Endothelial cell (in vitro differentiated cells): Measurements from ENCODE around the gene KCNH8. TPM values are rescaled to one million over a fixed set of nuclear protein-coding genes. Genes with fewer than 3 reads are reported as not detected.

Experiments
- DNase-seq: peaks from one replicate; pipeline ENCODE4 v3.0.0; 2021; ENCODE audit warnings: low spot score
- H3K27ac Mint-ChIP-seq: one replicate; pipeline ENCODE4 v1.8.0; 2021; ENCODE audit warnings: mixed read lengths, inconsistent platforms; ENCODE audit not compliant: unreplicated experiment
- H3K27me3 Mint-ChIP-seq: one replicate; pipeline ENCODE4 v1.8.0; 2021; ENCODE audit warnings: mild to moderate bottlenecking, moderate library complexity, mixed read lengths, inconsistent platforms; ENCODE audit not compliant: unreplicated experiment
- H3K36me3 Mint-ChIP-seq: one replicate; pipeline ENCODE4 v1.8.0; 2021; ENCODE audit warnings: mild to moderate bottlenecking, low read depth, mixed read lengths, inconsistent platforms; ENCODE audit not compliant: unreplicated experiment
- H3K4me1 Mint-ChIP-seq: one replicate; pipeline ENCODE4 v1.8.0; 2021; ENCODE audit warnings: mild to moderate bottlenecking, mixed read lengths, inconsistent platforms; ENCODE audit not compliant: unreplicated experiment
- H3K4me3 Mint-ChIP-seq: one replicate; pipeline ENCODE4 v1.8.0; 2021; ENCODE audit warnings: mild to moderate bottlenecking, mixed read lengths, inconsistent platforms; ENCODE audit not compliant: unreplicated experiment
- H3K9me3 Mint-ChIP-seq: one replicate; pipeline ENCODE4 v1.8.0; 2021; ENCODE audit warnings: mixed read lengths, inconsistent platforms; ENCODE audit not compliant: unreplicated experiment
- total RNA-seq: library from RNA; stranded (reverse); fragmentation: NEBNext Ultra II Directional; extraction: Animal tissue kit (Norgen Biotek cat#: 25700); gene quantifications from one replicate; pipeline ENCODE4 v1.2.1, GENCODE V29; 2021; ENCODE audit not compliant: unreplicated experiment
- TF ChIP-seq, protein P1 (sequence below): fragments of 200-600 bp; sonication (generic); IDR thresholded peaks from one replicate; pipeline ENCODE4 v1.5.0; 2021; ENCODE audit warnings: antibody characterized with exemption; ENCODE audit not compliant: unreplicated experiment

KCNH8 gene
- total RNA-seq, 1 donor from 2014 or later = 1.3 TPM

DNA sequence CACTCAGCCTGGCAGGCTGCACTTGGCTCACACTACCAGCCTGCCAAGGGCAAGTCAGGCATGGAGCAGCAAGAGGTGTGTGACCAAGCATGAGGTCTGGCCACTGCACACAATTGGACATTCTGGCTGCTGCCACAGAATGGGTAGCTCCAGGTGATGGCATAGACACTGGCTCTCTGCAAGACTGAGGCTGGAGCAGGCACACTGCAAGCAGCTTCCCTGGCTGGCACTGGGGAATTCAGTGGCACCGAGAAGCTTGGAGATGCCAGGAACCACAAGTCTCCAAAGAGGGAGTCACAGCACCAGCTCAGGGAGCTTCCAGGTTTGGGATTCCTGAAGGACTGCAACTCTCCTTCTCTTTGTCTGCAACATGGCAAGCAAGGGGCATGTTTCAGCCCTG, 42.0 kb upstream of the KCNH8 start:
- Mint-ChIP-seq H3K4me1 (peaks cover 2% of the 10 kb centered on the region), H3K36me3 (peaks cover 7% of the 10 kb centered on the region), H3K9me3 (peaks cover 8% of the 10 kb centered on the region), H3K27ac (no peak overlapping the region), H3K4me3 (no peak overlapping the region), H3K27me3 (peaks cover 10% of the 10 kb centered on the region)
- DNase-seq = no peak
- TF ChIP-seq, protein P1, sequence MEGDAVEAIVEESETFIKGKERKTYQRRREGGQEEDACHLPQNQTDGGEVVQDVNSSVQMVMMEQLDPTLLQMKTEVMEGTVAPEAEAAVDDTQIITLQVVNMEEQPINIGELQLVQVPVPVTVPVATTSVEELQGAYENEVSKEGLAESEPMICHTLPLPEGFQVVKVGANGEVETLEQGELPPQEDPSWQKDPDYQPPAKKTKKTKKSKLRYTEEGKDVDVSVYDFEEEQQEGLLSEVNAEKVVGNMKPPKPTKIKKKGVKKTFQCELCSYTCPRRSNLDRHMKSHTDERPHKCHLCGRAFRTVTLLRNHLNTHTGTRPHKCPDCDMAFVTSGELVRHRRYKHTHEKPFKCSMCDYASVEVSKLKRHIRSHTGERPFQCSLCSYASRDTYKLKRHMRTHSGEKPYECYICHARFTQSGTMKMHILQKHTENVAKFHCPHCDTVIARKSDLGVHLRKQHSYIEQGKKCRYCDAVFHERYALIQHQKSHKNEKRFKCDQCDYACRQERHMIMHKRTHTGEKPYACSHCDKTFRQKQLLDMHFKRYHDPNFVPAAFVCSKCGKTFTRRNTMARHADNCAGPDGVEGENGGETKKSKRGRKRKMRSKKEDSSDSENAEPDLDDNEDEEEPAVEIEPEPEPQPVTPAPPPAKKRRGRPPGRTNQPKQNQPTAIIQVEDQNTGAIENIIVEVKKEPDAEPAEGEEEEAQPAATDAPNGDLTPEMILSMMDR = no peak

DNA sequence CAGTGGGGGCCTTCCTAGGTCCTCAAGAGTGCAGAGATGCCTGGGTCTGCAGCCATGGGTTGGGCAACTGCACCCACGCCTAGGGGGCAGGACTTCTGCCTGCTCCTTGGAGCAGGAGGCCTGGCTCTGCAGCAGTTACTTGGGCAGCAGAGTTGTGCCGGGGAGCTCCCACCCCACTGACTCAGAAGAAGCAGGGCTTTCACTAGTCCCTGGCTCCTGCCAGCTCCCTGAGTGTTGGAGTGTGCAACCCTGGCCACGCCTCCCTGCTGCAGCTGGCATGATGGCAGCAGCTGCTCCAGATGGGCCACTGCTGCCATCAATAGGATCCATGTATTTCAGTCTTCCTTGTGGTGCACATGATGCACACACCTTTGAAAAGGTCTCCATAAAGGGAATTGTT, 40.6 kb upstream of the KCNH8 start:
- TF ChIP-seq, protein P1 = no peak
- H3K9me3 Mint-ChIP-seq = peaks cover 8% of the 10 kb centered on the region
- no peak for DNase-seq
- H3K4me1 Mint-ChIP-seq = peaks cover 2% of the 10 kb centered on the region
- H3K36me3 Mint-ChIP-seq = peaks cover 7% of the 10 kb centered on the region
- H3K27ac Mint-ChIP-seq = no peak overlapping the region
- H3K27me3 Mint-ChIP-seq = peaks cover 10% of the 10 kb centered on the region
- H3K4me3 Mint-ChIP-seq = no peak overlapping the region

DNA sequence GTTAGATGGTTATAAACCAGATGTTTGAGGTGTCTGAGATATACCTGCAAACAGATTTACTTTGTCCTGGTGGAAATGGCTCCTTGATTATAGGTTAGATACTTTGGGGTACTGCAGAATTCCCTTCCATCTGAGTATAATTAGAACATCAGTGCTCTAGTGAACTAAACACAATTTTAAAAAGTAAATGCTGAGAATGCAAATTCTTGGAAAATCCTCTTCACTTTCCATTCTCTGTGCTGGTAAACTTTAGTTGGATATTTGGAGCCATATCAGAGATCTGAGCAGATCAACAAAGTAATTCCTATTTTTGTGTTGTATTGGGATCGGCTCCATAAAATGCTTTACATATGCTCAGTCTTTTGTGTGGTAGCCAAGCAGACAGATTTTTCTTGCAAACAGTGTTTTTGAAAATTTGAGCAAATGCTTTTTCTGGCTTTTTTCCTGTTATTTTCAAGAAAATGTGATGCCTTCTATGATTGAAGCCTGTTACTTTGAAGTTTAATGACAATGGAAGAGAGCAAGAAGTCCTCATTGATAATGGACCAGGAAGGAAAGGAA, 37.9 kb upstream of the KCNH8 start:
- H3K4me3 Mint-ChIP-seq = no peak overlapping the region
- peaks cover 7% of the 10 kb centered on the region for H3K27me3 Mint-ChIP-seq
- peaks cover 4% of the 10 kb centered on the region for H3K9me3 Mint-ChIP-seq
- no peak overlapping the region for H3K27ac Mint-ChIP-seq
- no peak for DNase-seq
- H3K4me1 Mint-ChIP-seq = no peaks in the 10 kb centered on the region
- TF ChIP-seq, protein P1 = no peak
- H3K36me3 Mint-ChIP-seq = peaks cover 4% of the 10 kb centered on the region

DNA sequence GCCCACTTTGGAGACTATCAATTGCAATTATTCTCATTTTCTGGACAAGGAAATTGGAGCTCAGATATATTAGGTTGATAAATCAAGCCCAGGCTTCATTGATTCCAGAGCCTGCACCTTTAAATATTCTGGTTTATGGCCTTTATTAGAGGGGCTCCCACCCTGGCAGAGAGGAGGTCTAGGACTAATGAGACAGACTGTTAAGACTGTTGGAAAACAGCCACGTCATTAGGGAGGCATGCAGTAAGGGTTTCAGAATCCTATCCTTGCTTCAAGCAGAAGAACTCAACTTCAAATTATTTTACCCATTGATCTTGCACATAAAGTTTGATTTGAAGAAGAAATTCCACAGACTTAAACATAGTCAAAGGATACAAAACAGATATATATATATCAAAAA, 33.8 kb upstream of the KCNH8 start:
- TF ChIP-seq, protein P1 = no peak
- H3K27me3 Mint-ChIP-seq = no peaks in the 10 kb centered on the region
- DNase-seq = no peak
- H3K4me3 Mint-ChIP-seq = no peak overlapping the region
- H3K9me3 Mint-ChIP-seq = no peaks in the 10 kb centered on the region
- H3K4me1 Mint-ChIP-seq = no peaks in the 10 kb centered on the region
- H3K36me3 Mint-ChIP-seq = no peaks in the 10 kb centered on the region
- no peak overlapping the region for H3K27ac Mint-ChIP-seq

DNA sequence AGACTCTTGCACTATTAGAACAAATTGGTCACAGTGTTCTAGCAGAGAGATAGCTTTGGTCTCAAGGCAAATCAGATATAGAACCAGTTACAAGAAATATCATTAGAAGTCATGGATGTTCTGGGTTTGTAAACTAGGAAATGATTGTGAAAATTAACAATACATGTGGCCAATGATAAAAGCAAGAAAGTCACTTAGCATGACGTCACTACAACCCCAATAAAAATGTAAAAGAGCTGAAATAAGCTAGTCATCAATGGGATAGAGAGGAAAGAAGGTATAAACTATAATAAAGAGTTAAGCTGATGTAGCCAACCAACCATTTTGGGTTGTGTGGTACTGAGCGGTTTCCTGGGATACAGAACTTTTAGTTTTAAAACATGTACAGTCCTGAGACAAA, 32.1 kb upstream of the KCNH8 start:
- H3K9me3 Mint-ChIP-seq = no peaks in the 10 kb centered on the region
- no peaks in the 10 kb centered on the region for H3K4me1 Mint-ChIP-seq
- TF ChIP-seq, protein P1 = no peak
- no peaks in the 10 kb centered on the region for H3K27me3 Mint-ChIP-seq
- no peaks in the 10 kb centered on the region for H3K36me3 Mint-ChIP-seq
- H3K27ac Mint-ChIP-seq = no peak overlapping the region
- no peak for DNase-seq
- no peak overlapping the region for H3K4me3 Mint-ChIP-seq
